ENCODE results near the gene GRAMD1A.

The GRAMD1A gene

GRCh38 chr19:35066121-35066520 lies 66.0 kb downstream of the GRAMD1A start:
- DNase-seq: no peak
- Histone ChIP-seq H3K4me1 (no peaks in the 10 kb centered on the region), H3K27me3 (no peaks in the 10 kb centered on the region), H3K36me3 (no peaks in the 10 kb centered on the region), H3K4me3 (ENCODE audit: low read depth, low read length) (no peak overlapping the region), H3K9me3 (no peaks in the 10 kb centered on the region; the same call in none of the 2 replicates)
- TF ChIP-seq CTCF (IDR thresholded peaks at IDR 0.05; ENCODE audit: low read depth, low read length): no peak

- H3K4me1 ChIP-seq: no peaks in the 10 kb centered on the region
- peak; percentile 90 for DNase-seq
- no peak overlapping the region for H3K4me3 ChIP-seq (ENCODE audit: low read depth, low read length)
- H3K36me3 ChIP-seq: no peaks in the 10 kb centered on the region
- TF ChIP-seq CTCF (IDR thresholded peaks at IDR 0.05; ENCODE audit: low read depth, low read length): peak; percentile 89
- no peaks in the 10 kb centered on the region; the same call in none of the 2 replicates for H3K9me3 ChIP-seq
- no peaks in the 10 kb centered on the region for H3K27me3 ChIP-seq
These were observed 66.8 kb downstream of the GRAMD1A start for GRCh38 chr19:35066691-35067563.

- no peak for TF ChIP-seq CTCF (IDR thresholded peaks at IDR 0.05; ENCODE audit: low read depth, low read length)
- Histone ChIP-seq H3K9me3 (no peaks in the 10 kb centered on the region; the same call in none of the 2 replicates), H3K4me3 (ENCODE audit: low read depth, low read length) (no peak overlapping the region), H3K27me3 (no peaks in the 10 kb centered on the region), H3K36me3 (no peaks in the 10 kb centered on the region), H3K4me1 (no peaks in the 10 kb centered on the region)
- DNase-seq: no peak
These were observed 69.0 kb downstream of the GRAMD1A start for GRCh38 chr19:35068941-35069634.

- H3K4me3 ChIP-seq (ENCODE audit: low read depth, low read length): no peak overlapping the region
- no peaks in the 10 kb centered on the region; the same call in none of the 2 replicates for H3K9me3 ChIP-seq
- no peaks in the 10 kb centered on the region for H3K27me3 ChIP-seq
- H3K4me1 ChIP-seq: no peaks in the 10 kb centered on the region
- H3K36me3 ChIP-seq: no peaks in the 10 kb centered on the region
- TF ChIP-seq CTCF (IDR thresholded peaks at IDR 0.05; ENCODE audit: low read depth, low read length): no peak
- no peak for DNase-seq
These were observed 69.6 kb downstream of the GRAMD1A start for GRCh38 chr19:35069696-35070095.

- H3K4me3 ChIP-seq (ENCODE audit: low read depth, low read length): no peak overlapping the region
- no peak for TF ChIP-seq CTCF (IDR thresholded peaks at IDR 0.05; ENCODE audit: low read depth, low read length)
- no peaks in the 10 kb centered on the region; the same call in none of the 2 replicates for H3K9me3 ChIP-seq
- no peaks in the 10 kb centered on the region for H3K4me1 ChIP-seq
- no peaks in the 10 kb centered on the region for H3K27me3 ChIP-seq
- no peaks in the 10 kb centered on the region for H3K36me3 ChIP-seq
- DNase-seq: no peak
These were observed 70.3 kb downstream of the GRAMD1A start for GRCh38 chr19:35070471-35070870.

All from BE2C (cell line).